Trophoblast cell (in vitro differentiated cells and primary cell): ENCODE results near the gene APOBEC3G.

ENCODE experiments used
- DNase-seq, 2 donors: peaks; one replicate each; pipeline ENCODE4 v3.0.0-alpha.2; 2016
- H2AFZ ChIP-seq: 2 replicates; pipeline ENCODE4 v1.6.1; 2013; ENCODE audit warnings: low read length, moderate library complexity, mild to moderate bottlenecking; ENCODE audit not compliant: insufficient read depth, poor library complexity
- H2AK5ac ChIP-seq: 2 replicates; pipeline ENCODE4 v1.6.1; 2013; ENCODE audit warnings: mild to moderate bottlenecking, low read length
- H2BK120ac ChIP-seq: 2 replicates; pipeline ENCODE4 v1.6.1; 2013; ENCODE audit warnings: low read length, mild to moderate bottlenecking, moderate library complexity; ENCODE audit not compliant: insufficient read depth, poor library complexity
- H2BK12ac ChIP-seq: 2 replicates; pipeline ENCODE4 v1.6.1; 2013; ENCODE audit warnings: mild to moderate bottlenecking, low read length, moderate library complexity
- H2BK5ac ChIP-seq: 2 replicates; pipeline ENCODE4 v1.6.1; 2013; ENCODE audit warnings: low read length, low read depth, moderate library complexity, mild to moderate bottlenecking; ENCODE audit not compliant: poor library complexity
- H3K14ac ChIP-seq: 2 replicates; pipeline ENCODE4 v1.6.1; 2013; ENCODE audit warnings: mild to moderate bottlenecking, low read length
- H3K18ac ChIP-seq: 2 replicates; pipeline ENCODE4 v1.6.1; 2013; ENCODE audit warnings: mild to moderate bottlenecking, low read length
- H3K23ac ChIP-seq: 2 replicates; pipeline ENCODE4 v1.6.1; 2013; ENCODE audit warnings: low read length
- H3K27ac ChIP-seq: 2 replicates; pipeline ENCODE4 v1.5.1; 2013; ENCODE audit warnings: low read depth, mild to moderate bottlenecking, inconsistent platforms, low read length, moderate library complexity
- H3K27me3 ChIP-seq: 2 replicates; pipeline ENCODE4 v1.6.1; 2013; ENCODE audit warnings: inconsistent platforms, mild to moderate bottlenecking, low read length, moderate library complexity; ENCODE audit not compliant: insufficient read depth
- H3K36me3 ChIP-seq, 2 experiments: 1 replicate in 1 of 2; 2 replicates in 1 of 2; pipeline ENCODE4 v1.6.1; 2013; ENCODE audit warnings: low read length in 2 of 2, mild to moderate bottlenecking in 2 of 2, moderate library complexity in 1 of 2; ENCODE audit not compliant: insufficient read depth in 2 of 2, control insufficient read depth in 1 of 2
- H3K4ac ChIP-seq: 2 replicates; pipeline ENCODE4 v1.6.1; 2013; ENCODE audit warnings: low read depth, mild to moderate bottlenecking, low read length, moderate library complexity
- H3K4me1 ChIP-seq, 2 experiments: 1 replicate in 1 of 2; 2 replicates in 1 of 2; pipeline ENCODE4 v1.6.1; 2013; ENCODE audit warnings: low read length in 2 of 2, mild to moderate bottlenecking in 2 of 2, moderate library complexity in 1 of 2; ENCODE audit not compliant: insufficient read depth in 2 of 2, control insufficient read depth in 1 of 2
- H3K4me2 ChIP-seq: 2 replicates; pipeline ENCODE4 v1.6.1; 2013; ENCODE audit warnings: inconsistent platforms, mild to moderate bottlenecking, low read length, moderate library complexity
- H3K4me3 ChIP-seq: 2 replicates; pipeline ENCODE4 v1.5.1; 2013; ENCODE audit warnings: mild to moderate bottlenecking, low read depth, low read length, inconsistent platforms
- H3K79me1 ChIP-seq: one replicate; pipeline ENCODE4 v1.6.1; 2013; ENCODE audit warnings: low read length
- H3K79me2 ChIP-seq: 2 replicates; pipeline ENCODE4 v1.6.1; 2013; ENCODE audit warnings: low read length, mild to moderate bottlenecking; ENCODE audit not compliant: control insufficient read depth, insufficient read depth, poor library complexity
- H3K9ac ChIP-seq: 2 replicates; pipeline ENCODE4 v1.6.1; 2013; ENCODE audit warnings: mild to moderate bottlenecking, low read length
- H3K9me3 ChIP-seq: 2 replicates; pipeline ENCODE4 v1.6.1; 2013; ENCODE audit warnings: low read depth, mild to moderate bottlenecking, control low read depth, inconsistent platforms, low read length; ENCODE audit not compliant: insufficient read depth
- H4K12ac ChIP-seq: 2 replicates; pipeline ENCODE4 v1.6.1; 2013; ENCODE audit warnings: low read depth, mild to moderate bottlenecking, low read length, moderate library complexity
- H4K8ac ChIP-seq: 2 replicates; pipeline ENCODE4 v1.6.1; 2013; ENCODE audit warnings: low read depth, mild to moderate bottlenecking, low read length, moderate library complexity
- H4K91ac ChIP-seq: one replicate; pipeline ENCODE4 v1.6.1; 2013; ENCODE audit warnings: low read depth, mild to moderate bottlenecking, low read length, moderate library complexity
- WGBS: extraction: QIAGEN DNeasy Blood & Tissue Kit; methylation state at CpG from one replicate; pipeline ENCODE4 v1.1.7; 2013; ENCODE audit warnings: missing lambda C conversion rate; ENCODE audit not compliant: insufficient read length, insufficient coverage; ENCODE audit errors: extremely low coverage; 5-methylcytosine and 5-hydroxymethylcytosine counted together

Gene APOBEC3G

DNA sequence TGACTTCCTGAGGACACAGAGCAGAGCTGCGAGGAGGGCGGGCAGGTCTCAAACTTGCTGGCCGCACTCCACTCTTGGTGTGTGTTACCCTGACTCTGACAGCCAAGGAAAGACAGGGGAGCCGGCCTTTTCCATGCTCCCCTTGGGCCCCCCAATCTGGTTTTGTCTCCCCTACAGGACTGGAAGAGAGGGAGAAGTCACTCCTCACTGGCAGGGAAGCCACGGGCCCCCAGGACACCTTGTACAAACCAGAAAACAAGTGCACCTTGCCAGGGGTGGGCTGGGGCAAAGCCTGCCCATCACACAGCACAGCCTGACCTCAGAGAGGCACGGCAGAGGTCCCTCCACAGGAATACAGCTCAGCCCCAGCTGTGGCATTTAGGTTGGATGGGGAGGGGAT lies 55.2 kb downstream of the APOBEC3G start:
- H3K23ac ChIP-seq: no peak overlapping the region
- no peaks in the 10 kb centered on the region for H3K27me3 ChIP-seq
- peaks cover 9 to 15% of the 10 kb centered on the region in 2 experiments for H3K4me1 ChIP-seq
- H4K8ac ChIP-seq: no peak overlapping the region
- no peak overlapping the region for H3K4me3 ChIP-seq
- H2BK5ac ChIP-seq: no peak overlapping the region
- no peak overlapping the region for H4K12ac ChIP-seq
- H2BK12ac ChIP-seq: no peak overlapping the region
- H3K14ac ChIP-seq: no peak overlapping the region
- H2AFZ ChIP-seq: no peak overlapping the region
- peaks cover 9% of the 10 kb centered on the region for H3K9me3 ChIP-seq
- H3K9ac ChIP-seq: no peak overlapping the region
- H3K79me2 ChIP-seq: no peaks in the 10 kb centered on the region
- H3K36me3 ChIP-seq: no peaks in the 10 kb centered on the region
- H3K4ac ChIP-seq: no peak overlapping the region
- DNase-seq: no peak
- WGBS: no CpG with 5 or more reads among the region's 6 CpGs
- no peak overlapping the region for H3K4me2 ChIP-seq
- no peak overlapping the region for H3K18ac ChIP-seq
- H3K79me1 ChIP-seq: peaks cover 3% of the 10 kb centered on the region
- no peak overlapping the region for H2BK120ac ChIP-seq
- no peak overlapping the region for H4K91ac ChIP-seq
- no peak overlapping the region for H3K27ac ChIP-seq
- no peak overlapping the region for H2AK5ac ChIP-seq

DNA sequence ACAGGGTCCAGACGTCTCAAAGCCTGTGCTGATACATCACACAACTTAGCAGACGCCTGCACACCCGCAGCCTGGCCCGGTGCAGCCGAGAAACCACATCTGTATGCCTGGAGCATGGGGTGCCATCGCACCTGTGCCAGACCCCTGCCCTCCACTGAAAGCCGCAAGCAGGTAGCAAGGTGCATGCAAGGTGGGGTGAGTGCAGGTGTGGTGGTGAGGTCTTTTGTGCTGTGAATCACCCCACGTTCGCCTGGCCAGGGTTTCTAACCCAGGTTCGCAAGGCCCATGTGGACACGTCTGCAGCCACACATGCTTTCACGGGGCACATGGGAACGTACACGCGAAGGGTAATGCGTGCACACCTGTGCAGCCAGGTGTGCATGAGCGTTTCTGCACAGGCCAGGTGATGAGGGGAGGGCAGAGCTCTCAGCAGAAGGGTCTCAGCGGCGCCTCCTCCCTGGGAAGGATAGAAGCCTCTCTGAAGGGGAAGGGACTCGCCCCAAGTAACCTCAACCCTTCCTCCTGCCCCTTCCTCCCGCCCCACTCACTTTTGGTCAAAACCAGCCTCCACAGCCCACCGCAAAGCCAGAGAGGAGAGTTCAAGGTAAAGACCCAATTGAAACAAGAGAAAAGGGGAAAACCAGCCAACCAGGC lies 55.9 kb downstream of the APOBEC3G start:
- DNase-seq: no peak
- peaks cover 9% of the 10 kb centered on the region for H3K9me3 ChIP-seq
- no peak overlapping the region for H3K18ac ChIP-seq
- no peak overlapping the region for H2BK5ac ChIP-seq
- no peak overlapping the region for H4K91ac ChIP-seq
- H3K79me1 ChIP-seq: peaks cover 3% of the 10 kb centered on the region
- no peak overlapping the region for H3K4ac ChIP-seq
- H3K14ac ChIP-seq: no peak overlapping the region
- H3K27ac ChIP-seq: no peak overlapping the region
- H4K12ac ChIP-seq: no peak overlapping the region
- H3K4me3 ChIP-seq: no peak overlapping the region
- H3K36me3 ChIP-seq: no peaks in the 10 kb centered on the region
- no peak overlapping the region for H3K9ac ChIP-seq
- peaks cover 9 to 15% of the 10 kb centered on the region in 2 experiments for H3K4me1 ChIP-seq
- H2AFZ ChIP-seq: no peak overlapping the region
- no peak overlapping the region for H3K4me2 ChIP-seq
- no peaks in the 10 kb centered on the region for H3K27me3 ChIP-seq
- H4K8ac ChIP-seq: no peak overlapping the region
- no peak overlapping the region for H2BK120ac ChIP-seq
- H2AK5ac ChIP-seq: no peak overlapping the region
- H3K23ac ChIP-seq: no peak overlapping the region
- no CpG with 5 or more reads among the region's 22 CpGs for WGBS
- no peaks in the 10 kb centered on the region for H3K79me2 ChIP-seq
- H2BK12ac ChIP-seq: no peak overlapping the region

DNA sequence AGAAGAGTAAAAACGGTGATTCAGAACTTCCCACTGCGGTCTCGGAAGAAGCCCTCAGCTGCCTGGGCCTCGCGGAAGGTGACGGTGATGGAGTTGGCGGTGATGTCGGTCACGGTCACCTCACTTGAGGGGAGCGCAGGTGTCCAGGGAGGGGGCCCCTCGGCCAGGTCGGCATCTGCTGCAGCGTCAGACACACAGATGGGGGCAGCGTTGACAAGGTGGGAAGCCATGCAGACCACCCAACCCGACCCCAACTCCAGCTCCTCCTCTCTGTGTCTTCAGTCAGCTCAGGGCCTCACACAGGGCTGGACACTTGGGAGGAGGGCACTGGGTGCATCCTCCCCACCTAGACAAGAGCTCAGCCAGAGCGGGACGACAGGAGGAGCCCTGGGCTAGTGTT lies 56.8 kb downstream of the APOBEC3G start:
- H3K27ac ChIP-seq: no peak overlapping the region
- no peaks in the 10 kb centered on the region for H3K27me3 ChIP-seq
- no peak overlapping the region for H3K9ac ChIP-seq
- H2BK12ac ChIP-seq: no peak overlapping the region
- H3K4me2 ChIP-seq: no peak overlapping the region
- no peak overlapping the region for H3K18ac ChIP-seq
- no peak overlapping the region for H3K23ac ChIP-seq
- H3K4me3 ChIP-seq: no peak overlapping the region
- peaks cover 3% of the 10 kb centered on the region for H3K79me1 ChIP-seq
- WGBS: no CpG with 5 or more reads among the region's 17 CpGs
- no peak overlapping the region for H4K8ac ChIP-seq
- no peak overlapping the region for H3K14ac ChIP-seq
- no peak overlapping the region for H2AK5ac ChIP-seq
- H2BK5ac ChIP-seq: no peak overlapping the region
- H2BK120ac ChIP-seq: no peak overlapping the region
- peak overlapping the region; percentile 18 for H4K91ac ChIP-seq
- H3K4me1 ChIP-seq: peaks cover 9 to 15% of the 10 kb centered on the region in 2 experiments
- no peak for DNase-seq
- H3K36me3 ChIP-seq: no peaks in the 10 kb centered on the region
- no peaks in the 10 kb centered on the region for H3K79me2 ChIP-seq
- no peak overlapping the region for H4K12ac ChIP-seq
- H3K4ac ChIP-seq: no peak overlapping the region
- peaks cover 7% of the 10 kb centered on the region for H3K9me3 ChIP-seq
- H2AFZ ChIP-seq: no peak overlapping the region

DNA sequence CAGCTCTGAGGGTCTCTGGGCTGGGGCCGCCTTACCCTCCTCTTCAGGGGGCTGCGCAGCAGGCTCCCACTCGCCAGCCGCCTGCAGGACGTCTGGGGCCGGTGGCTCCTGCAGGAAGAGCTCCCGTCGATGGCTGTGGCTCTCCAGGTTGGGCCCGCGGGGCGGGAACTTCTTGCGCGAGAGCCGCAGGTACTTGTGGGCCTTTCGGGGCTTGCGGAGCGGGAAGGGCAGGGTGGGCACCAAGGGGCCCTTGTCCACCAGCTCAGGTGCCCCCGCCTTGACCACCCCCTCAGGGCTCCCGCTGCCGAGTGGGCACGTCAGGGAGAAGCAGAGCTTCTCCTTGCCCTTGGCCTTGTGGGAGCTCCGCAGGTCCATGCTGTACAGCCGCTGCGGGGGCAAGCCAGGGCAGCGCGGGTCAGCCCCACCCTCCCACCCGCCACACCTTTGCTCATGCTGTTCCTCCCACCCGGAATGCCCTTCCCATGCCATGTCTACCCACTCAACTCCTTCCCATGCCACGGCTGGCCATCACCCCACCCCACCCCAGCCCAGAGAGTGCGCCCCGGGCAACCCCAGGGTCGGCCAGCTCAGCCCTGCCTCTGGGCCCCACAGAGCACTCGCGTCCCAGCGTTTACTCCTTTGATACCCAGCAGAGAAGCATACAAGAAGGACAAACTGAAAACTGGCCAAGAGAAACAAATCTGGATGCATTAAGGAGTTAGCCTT lies 57.5 kb downstream of the APOBEC3G start:
- H3K9me3 ChIP-seq: peaks cover 7% of the 10 kb centered on the region
- no peak overlapping the region for H2AK5ac ChIP-seq
- H2BK120ac ChIP-seq: no peak overlapping the region
- peaks cover 9 to 15% of the 10 kb centered on the region in 2 experiments for H3K4me1 ChIP-seq
- H4K91ac ChIP-seq: peak overlapping the region; percentile 18
- no peak overlapping the region for H2AFZ ChIP-seq
- no peak overlapping the region for H3K18ac ChIP-seq
- DNase-seq: no peak
- H3K79me2 ChIP-seq: no peaks in the 10 kb centered on the region
- no peak overlapping the region for H2BK5ac ChIP-seq
- no peak overlapping the region for H3K9ac ChIP-seq
- no peak overlapping the region for H3K14ac ChIP-seq
- no peak overlapping the region for H4K12ac ChIP-seq
- no peak overlapping the region for H3K4ac ChIP-seq
- no peak overlapping the region for H3K23ac ChIP-seq
- no peak overlapping the region for H2BK12ac ChIP-seq
- WGBS: no CpG with 5 or more reads among the region's 35 CpGs
- H4K8ac ChIP-seq: no peak overlapping the region
- H3K4me2 ChIP-seq: no peak overlapping the region
- H3K27me3 ChIP-seq: no peaks in the 10 kb centered on the region
- H3K4me3 ChIP-seq: no peak overlapping the region
- no peaks in the 10 kb centered on the region for H3K36me3 ChIP-seq
- no peak overlapping the region for H3K27ac ChIP-seq
- H3K79me1 ChIP-seq: peaks cover 3% of the 10 kb centered on the region
